Measurements from ENCODE around the gene IFT80.

GRCh38 chr3:160370987-160371857, 27.8 kb downstream of the IFT80 start:
- TF ChIP-seq, protein P1, sequence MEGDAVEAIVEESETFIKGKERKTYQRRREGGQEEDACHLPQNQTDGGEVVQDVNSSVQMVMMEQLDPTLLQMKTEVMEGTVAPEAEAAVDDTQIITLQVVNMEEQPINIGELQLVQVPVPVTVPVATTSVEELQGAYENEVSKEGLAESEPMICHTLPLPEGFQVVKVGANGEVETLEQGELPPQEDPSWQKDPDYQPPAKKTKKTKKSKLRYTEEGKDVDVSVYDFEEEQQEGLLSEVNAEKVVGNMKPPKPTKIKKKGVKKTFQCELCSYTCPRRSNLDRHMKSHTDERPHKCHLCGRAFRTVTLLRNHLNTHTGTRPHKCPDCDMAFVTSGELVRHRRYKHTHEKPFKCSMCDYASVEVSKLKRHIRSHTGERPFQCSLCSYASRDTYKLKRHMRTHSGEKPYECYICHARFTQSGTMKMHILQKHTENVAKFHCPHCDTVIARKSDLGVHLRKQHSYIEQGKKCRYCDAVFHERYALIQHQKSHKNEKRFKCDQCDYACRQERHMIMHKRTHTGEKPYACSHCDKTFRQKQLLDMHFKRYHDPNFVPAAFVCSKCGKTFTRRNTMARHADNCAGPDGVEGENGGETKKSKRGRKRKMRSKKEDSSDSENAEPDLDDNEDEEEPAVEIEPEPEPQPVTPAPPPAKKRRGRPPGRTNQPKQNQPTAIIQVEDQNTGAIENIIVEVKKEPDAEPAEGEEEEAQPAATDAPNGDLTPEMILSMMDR (IDR thresholded peaks at IDR 0.05) = no peak
- TF ChIP-seq POLR2A (IDR thresholded peaks at IDR 0.05) = no peak

Measured in adrenal gland (tissue), 5 donors.